Vagina (tissue), 2 donors: Measurements from ENCODE around the gene RUNX3.

ENCODE experiments used
- POLR2A ChIP-seq, 2 donors: fragments of 450-650 bp; IDR thresholded peaks; one replicate each; pipeline ENCODE4 v1.6.1; 2017; ENCODE audit warnings: antibody characterized with exemption in 2 of 2, mild to moderate bottlenecking in 2 of 2, moderate library complexity in 2 of 2
- TF ChIP-seq, protein P1 (sequence below), 3 experiments: fragments of 450-650 bp in 2 of 3; fragments of 200-600 bp in 1 of 3; sonication (generic) in 1 of 3; IDR thresholded peaks; one replicate each; pipeline ENCODE4 v1.5.1; 2017 to 2019; ENCODE audit warnings: antibody characterized with exemption in 3 of 3, mild to moderate bottlenecking in 2 of 3, moderate library complexity in 2 of 3

DNA sequence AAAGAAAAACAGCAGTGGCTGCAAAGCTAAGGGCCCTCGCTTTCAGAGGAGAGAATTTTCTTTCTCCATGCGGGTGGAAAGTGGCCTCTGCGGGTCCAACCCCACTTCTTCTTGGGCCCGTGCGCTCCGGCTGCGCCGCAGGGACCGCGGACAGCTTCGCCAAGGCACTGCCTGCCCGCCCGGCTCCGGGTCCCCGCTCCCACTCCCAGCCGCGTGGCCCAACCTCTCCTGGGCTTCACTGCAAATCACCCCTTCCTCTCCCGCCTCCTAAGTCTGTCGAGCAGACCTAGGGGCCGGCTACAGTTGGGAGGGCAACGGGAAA, 1.0 kb upstream of the RUNX3 start:
- TF ChIP-seq, protein P1, sequence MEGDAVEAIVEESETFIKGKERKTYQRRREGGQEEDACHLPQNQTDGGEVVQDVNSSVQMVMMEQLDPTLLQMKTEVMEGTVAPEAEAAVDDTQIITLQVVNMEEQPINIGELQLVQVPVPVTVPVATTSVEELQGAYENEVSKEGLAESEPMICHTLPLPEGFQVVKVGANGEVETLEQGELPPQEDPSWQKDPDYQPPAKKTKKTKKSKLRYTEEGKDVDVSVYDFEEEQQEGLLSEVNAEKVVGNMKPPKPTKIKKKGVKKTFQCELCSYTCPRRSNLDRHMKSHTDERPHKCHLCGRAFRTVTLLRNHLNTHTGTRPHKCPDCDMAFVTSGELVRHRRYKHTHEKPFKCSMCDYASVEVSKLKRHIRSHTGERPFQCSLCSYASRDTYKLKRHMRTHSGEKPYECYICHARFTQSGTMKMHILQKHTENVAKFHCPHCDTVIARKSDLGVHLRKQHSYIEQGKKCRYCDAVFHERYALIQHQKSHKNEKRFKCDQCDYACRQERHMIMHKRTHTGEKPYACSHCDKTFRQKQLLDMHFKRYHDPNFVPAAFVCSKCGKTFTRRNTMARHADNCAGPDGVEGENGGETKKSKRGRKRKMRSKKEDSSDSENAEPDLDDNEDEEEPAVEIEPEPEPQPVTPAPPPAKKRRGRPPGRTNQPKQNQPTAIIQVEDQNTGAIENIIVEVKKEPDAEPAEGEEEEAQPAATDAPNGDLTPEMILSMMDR (IDR thresholded peaks at IDR 0.05): no peak
- TF ChIP-seq POLR2A (IDR thresholded peaks at IDR 0.05): no peak
